HCT116 (cell line): ENCODE results near the gene PPP1R10.

Experiments used
- POLR2A ChIP-seq: IDR thresholded peaks from 2 replicates; pipeline ENCODE4 v1.7.0; 2011; ENCODE audit warnings: borderline replicate concordance; ENCODE audit not compliant: insufficient read depth, insufficient read length; ENCODE audit errors: extremely low read depth
- TF ChIP-seq, protein P1 (sequence below), 3 experiments: fragments of 200-600 bp in 1 of 3; sonication (generic) in 1 of 3; IDR thresholded peaks in 2 of 3; conservative IDR thresholded peaks in 1 of 3; 2 replicates each; pipeline ENCODE4 v1.5.1; 2012 to 2017; ENCODE audit warnings: low read depth in 2 of 3, low read length in 2 of 3, antibody characterized with exemption in 1 of 3, borderline replicate concordance in 1 of 3, control low read depth in 1 of 3, mild to moderate bottlenecking in 1 of 3, mixed read lengths in 1 of 3, mixed run types in 1 of 3, moderate library complexity in 1 of 3; ENCODE audit not compliant: insufficient read depth in 1 of 3

GRCh38 chr6:30591008-30591407 lies 26.0 kb downstream of the PPP1R10 start:
- TF ChIP-seq, protein P1, sequence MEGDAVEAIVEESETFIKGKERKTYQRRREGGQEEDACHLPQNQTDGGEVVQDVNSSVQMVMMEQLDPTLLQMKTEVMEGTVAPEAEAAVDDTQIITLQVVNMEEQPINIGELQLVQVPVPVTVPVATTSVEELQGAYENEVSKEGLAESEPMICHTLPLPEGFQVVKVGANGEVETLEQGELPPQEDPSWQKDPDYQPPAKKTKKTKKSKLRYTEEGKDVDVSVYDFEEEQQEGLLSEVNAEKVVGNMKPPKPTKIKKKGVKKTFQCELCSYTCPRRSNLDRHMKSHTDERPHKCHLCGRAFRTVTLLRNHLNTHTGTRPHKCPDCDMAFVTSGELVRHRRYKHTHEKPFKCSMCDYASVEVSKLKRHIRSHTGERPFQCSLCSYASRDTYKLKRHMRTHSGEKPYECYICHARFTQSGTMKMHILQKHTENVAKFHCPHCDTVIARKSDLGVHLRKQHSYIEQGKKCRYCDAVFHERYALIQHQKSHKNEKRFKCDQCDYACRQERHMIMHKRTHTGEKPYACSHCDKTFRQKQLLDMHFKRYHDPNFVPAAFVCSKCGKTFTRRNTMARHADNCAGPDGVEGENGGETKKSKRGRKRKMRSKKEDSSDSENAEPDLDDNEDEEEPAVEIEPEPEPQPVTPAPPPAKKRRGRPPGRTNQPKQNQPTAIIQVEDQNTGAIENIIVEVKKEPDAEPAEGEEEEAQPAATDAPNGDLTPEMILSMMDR (IDR thresholded peaks at IDR 0.05 in 2 of 3, conservative IDR thresholded peaks at IDR 0.05 in 1 of 3; ENCODE audit: borderline replicate concordance in 1 of 3, insufficient read depth in 1 of 3, low read depth in 2 of 3, low read length in 2 of 3): no peak
- TF ChIP-seq POLR2A: no peak
